Panc1 (cell line): Measurements from ENCODE around the gene SUSD4. TPM values are rescaled to one million over a fixed set of nuclear protein-coding genes. Genes with fewer than 3 reads are reported as not detected.

Experiments used
- ATAC-seq: fragments of 200-7000 bp; cut with Tn5 transposase; 2 replicates; pipeline ENCODE4 v1.9.1; 2020; ENCODE audit warnings: mild to moderate bottlenecking, moderate library complexity
- BruUV-seq: library from RNA; stranded (reverse); fragments of 400-500 nt; replicated peaks from 2 replicates; lab custom pipeline; 2021; lab: Mats Ljungman, UMichigan
- CTCF ChIA-PET: fragments of 300-600 bp; sonication (Branson Sonifier 250); formaldehyde crosslinking; loops from one replicate; lab custom pipeline; 2022; ENCODE audit warnings: antibody characterized with exemption; lab: Charles Lee
- POLR2A ChIA-PET: fragments of 300-600 bp; sonication (Branson Sonifier 250); formaldehyde crosslinking; loops from one replicate; lab custom pipeline; 2022; ENCODE audit warnings: antibody characterized with exemption; lab: Charles Lee
- DNase-seq: peaks from one replicate; pipeline ENCODE4 v3.0.0-alpha.2; 2010; ENCODE audit warnings: low read depth, low spot score
- H3K27ac ChIP-seq: 2 replicates; pipeline ENCODE4 v1.5.1; 2011; ENCODE audit warnings: mild to moderate bottlenecking, low read length, inconsistent platforms
- H3K27me3 ChIP-seq: fragments of 200-500 bp; sonication (Bioruptor generic); 2 replicates; pipeline ENCODE4 v1.6.0; 2014; ENCODE audit warnings: low read length, inconsistent platforms; ENCODE audit not compliant: control insufficient read depth, insufficient read depth
- H3K36me3 ChIP-seq: fragments of 200-500 bp; sonication (Bioruptor generic); 2 replicates; pipeline ENCODE4 v1.5.1; 2014; ENCODE audit warnings: inconsistent platforms, mild to moderate bottlenecking, low read length, moderate library complexity; ENCODE audit not compliant: control insufficient read depth, insufficient read depth
- H3K4me1 ChIP-seq: 2 replicates; pipeline ENCODE4 v1.5.1; 2011; ENCODE audit warnings: inconsistent platforms, mild to moderate bottlenecking, low read length, moderate library complexity; ENCODE audit not compliant: control insufficient read depth, insufficient read depth
- H3K4me3 ChIP-seq, 2 experiments: 2 replicates each; pipeline ENCODE4 v1.5.1; 2011 to 2012; ENCODE audit warnings: low read depth in 2 of 2, low read length in 2 of 2, mild to moderate bottlenecking in 2 of 2, inconsistent platforms in 1 of 2, moderate library complexity in 1 of 2
- H3K9me3 ChIP-seq: fragments of 200-500 bp; sonication (Bioruptor generic); 2 replicates; pipeline ENCODE4 v1.5.1; 2014; ENCODE audit warnings: low read depth, mild to moderate bottlenecking, inconsistent platforms, low read length, moderate library complexity; ENCODE audit not compliant: control insufficient read depth, insufficient read depth
- CTCF ChIP-seq: fragments of 450-650 bp; IDR thresholded peaks from 2 replicates; pipeline ENCODE4 v1.5.1; 2017; ENCODE audit warnings: mild to moderate bottlenecking
- POLR2AphosphoS5 ChIP-seq: IDR thresholded peaks from 2 replicates; pipeline ENCODE4 v1.6.1; 2012; ENCODE audit warnings: mild to moderate bottlenecking, low read depth, low read length, moderate library complexity
- REST ChIP-seq, 2 experiments: IDR thresholded peaks; 2 replicates each; pipeline ENCODE4 v1.6.1; 2011 to 2012; ENCODE audit warnings: low read depth in 2 of 2, control low read depth in 1 of 2, low read length in 1 of 2, mild to moderate bottlenecking in 1 of 2, moderate library complexity in 1 of 2; ENCODE audit not compliant: insufficient read depth in 1 of 2
- SIN3A ChIP-seq: IDR thresholded peaks from 2 replicates; pipeline ENCODE4 v1.6.1; 2012; ENCODE audit warnings: low read depth, mild to moderate bottlenecking, low read length, moderate library complexity, borderline replicate concordance; ENCODE audit not compliant: insufficient read depth
- TCF7L2 ChIP-seq: IDR thresholded peaks from 2 replicates; pipeline ENCODE4 v1.6.1; 2011; ENCODE audit warnings: mild to moderate bottlenecking, low read depth, low read length, inconsistent platforms
- in situ Hi-C: cut with HindIII; loops from 2 replicates; pipeline ENCODE4 v1.10.0; 2016; ENCODE audit warnings: low sequenced_read_pairs, low pct_unique_long_range_greater_than_20kb
- intact Hi-C: fragments of 100-400 bp; cut with micrococcal nuclease; formaldehyde crosslinking; loops from one replicate; pipeline ENCODE4 v1.10.0; 2022; ENCODE audit not compliant: unreplicated experiment
- total RNA-seq: library from RNA; stranded (reverse); gene quantifications from one replicate; pipeline ENCODE4 v1.2.1, GENCODE V29; 2021; ENCODE audit not compliant: unreplicated experiment

SUSD4 gene
- total RNA-seq, 1 experiment from 2014 or later, result 0.28 TPM

GRCh38 chr1:223179280-223179679 is 184.7 kb downstream of the SUSD4 start:
- in situ Hi-C loops, result no loop called here
- BruUV-seq, result no TSS peak
- TF ChIP-seq TCF7L2 (no peak), SIN3A (no peak), POLR2AphosphoS5 (no peak), CTCF (no peak), REST (IDR thresholded peaks at IDR 0.05; ENCODE audit: insufficient read depth in 1 of 2, low read depth in 2 of 2, low read length in 1 of 2) (no peak)
- H3K27ac ChIP-seq, result no peak overlapping the region
- intact Hi-C loops, result no loop called here
- DNase-seq, result no peak
- no peak for ATAC-seq
- H3K4me3 ChIP-seq, result no peak overlapping the region
- POLR2A ChIA-PET, result no interaction called here
- CTCF ChIA-PET, result no interaction called here
- no peaks in the 10 kb centered on the region for H3K9me3 ChIP-seq
- no peaks in the 10 kb centered on the region for H3K4me1 ChIP-seq
- peaks cover 27% of the 10 kb centered on the region for H3K27me3 ChIP-seq
- H3K36me3 ChIP-seq, result no peaks in the 10 kb centered on the region

GRCh38 chr1:223177681-223178080 is 186.3 kb downstream of the SUSD4 start:
- CTCF ChIA-PET, result no interaction called here
- no TSS peak for BruUV-seq
- no peak for TF ChIP-seq TCF7L2
- no peak for TF ChIP-seq SIN3A
- TF ChIP-seq REST (IDR thresholded peaks at IDR 0.05; ENCODE audit: insufficient read depth in 1 of 2, low read depth in 2 of 2, low read length in 1 of 2), result no peak
- no peak for TF ChIP-seq CTCF
- no peak for TF ChIP-seq POLR2AphosphoS5

More at GRCh38 chr1:223177681-223178080, 186.3 kb downstream of the SUSD4 start:
- intact Hi-C loops, result no loop called here
- no peak for DNase-seq
- no peak for ATAC-seq
- POLR2A ChIA-PET, result no interaction called here
- in situ Hi-C loops, result no loop called here
- no peaks in the 10 kb centered on the region for H3K9me3 ChIP-seq
- H3K27me3 ChIP-seq, result peaks cover 17% of the 10 kb centered on the region
- no peak overlapping the region for H3K27ac ChIP-seq
- no peak overlapping the region for H3K4me3 ChIP-seq
- no peaks in the 10 kb centered on the region; the same call in 1 of the 2 replicates for H3K36me3 ChIP-seq
- no peaks in the 10 kb centered on the region for H3K4me1 ChIP-seq
